CD4-positive, alpha-beta T cell treated with Interleukin-17A for 1 hour (primary cell): ENCODE results near the gene EXOC7.
"Not testable (repeated sequence)": the region's sequence is repeated elsewhere in the genome, so short reads cannot be mapped to it uniquely, and the experiment has no call there.

Experiments
- DNase-seq: peaks from one replicate; pipeline ENCODE4 v3.0.0-alpha.2; 2020

Gene EXOC7

DNA sequence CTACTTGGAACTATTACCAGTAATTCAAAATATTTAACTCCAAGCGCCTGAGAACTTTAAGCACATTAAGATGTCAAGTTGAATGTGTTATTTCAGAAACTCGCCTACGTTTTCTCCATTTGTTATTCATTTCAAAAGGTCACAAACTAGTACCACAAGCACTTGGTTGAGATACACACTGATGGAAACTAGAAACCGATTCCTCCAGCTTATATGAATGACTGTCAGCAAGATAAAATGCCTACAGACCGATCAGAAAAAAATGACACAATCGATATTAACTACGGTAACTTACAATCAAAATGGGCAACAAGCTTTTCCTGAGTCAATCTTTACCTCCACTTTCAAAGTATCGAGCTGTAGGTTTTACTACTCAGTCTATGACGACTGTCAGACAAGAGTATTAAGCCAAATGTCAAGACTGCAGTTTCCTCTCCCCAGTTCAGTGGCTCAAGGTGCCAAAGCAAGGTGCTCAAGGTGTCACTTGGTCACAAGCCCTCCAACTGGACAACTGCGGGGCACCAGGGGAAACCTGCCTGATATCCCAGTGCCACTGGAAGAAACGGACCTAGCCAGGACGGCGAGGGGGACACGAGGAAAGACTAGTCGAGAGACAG, 31.9 kb downstream of the EXOC7 start:
- DNase-seq: peak; percentile 39

DNA sequence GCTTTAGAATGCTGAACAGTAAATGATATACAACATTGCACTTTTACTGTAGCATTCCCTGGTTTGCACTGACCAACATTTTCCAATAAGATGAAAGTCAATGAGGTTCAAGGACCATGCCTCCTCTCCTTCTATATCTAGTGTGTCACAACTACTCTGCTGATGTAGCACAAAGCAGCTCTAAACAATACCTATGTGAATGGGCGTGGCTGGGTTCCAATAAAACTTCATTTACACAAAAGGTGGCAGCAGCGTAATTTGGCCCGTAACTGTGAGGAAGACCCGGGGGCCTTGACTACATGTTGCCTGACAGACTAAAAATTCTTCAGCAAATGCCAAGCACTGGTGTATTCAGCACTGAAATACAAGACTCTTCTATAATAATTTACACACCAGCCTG, 37.8 kb downstream of the EXOC7 start:
- DNase-seq: no peak

DNA sequence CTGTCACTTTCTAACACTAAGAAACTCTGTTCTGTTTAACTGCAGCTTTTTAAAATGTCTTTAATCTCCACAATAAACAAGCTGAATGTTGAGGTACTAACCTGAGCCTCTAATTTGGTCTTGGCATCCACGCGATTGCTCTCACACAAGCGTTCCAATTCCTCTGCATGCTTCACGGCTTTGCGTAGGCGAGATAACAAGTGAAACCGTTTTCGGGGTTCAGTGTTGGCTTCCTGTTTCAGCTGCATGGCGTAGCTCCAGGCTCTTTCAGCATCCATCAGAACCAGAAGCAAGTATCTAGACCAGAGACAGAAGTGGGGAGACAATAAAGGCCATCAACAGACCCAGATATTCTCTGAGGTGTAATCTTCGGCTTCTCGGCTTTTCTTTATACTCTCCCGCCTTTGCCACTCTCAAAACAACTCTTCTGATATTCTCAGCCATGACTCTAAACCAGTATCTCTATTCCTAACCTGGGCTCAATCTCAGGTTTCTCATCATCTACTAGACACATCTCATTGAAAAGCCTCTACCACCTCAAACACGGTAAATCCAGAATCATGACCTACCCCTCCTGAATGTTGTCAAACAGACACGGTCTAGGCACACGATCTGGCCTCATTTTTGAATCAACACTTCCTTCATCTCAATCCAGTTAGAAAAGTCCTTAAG, 39.6 kb downstream of the EXOC7 start:
- DNase-seq: peak; percentile 59

DNA sequence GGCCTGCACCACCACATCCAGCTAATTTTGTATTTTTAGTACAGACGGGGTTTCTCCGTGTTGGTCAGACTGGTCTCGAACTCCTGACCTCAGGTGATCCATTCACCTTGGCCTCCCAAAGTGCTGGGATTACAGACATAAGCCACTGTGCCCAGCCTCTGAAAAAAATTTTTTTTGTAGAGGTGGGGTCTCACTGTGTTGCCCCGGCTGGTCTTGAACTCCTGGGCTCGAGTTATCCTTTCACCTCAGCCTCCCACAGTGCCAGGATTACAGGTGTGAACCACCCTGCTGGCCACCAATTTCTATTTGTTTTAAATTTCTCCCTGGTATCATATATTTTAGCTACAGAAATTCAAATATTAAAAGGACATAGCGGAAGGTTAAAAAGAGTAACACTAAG, 45.3 kb downstream of the EXOC7 start:
- not testable (repeated sequence) for DNase-seq

DNA sequence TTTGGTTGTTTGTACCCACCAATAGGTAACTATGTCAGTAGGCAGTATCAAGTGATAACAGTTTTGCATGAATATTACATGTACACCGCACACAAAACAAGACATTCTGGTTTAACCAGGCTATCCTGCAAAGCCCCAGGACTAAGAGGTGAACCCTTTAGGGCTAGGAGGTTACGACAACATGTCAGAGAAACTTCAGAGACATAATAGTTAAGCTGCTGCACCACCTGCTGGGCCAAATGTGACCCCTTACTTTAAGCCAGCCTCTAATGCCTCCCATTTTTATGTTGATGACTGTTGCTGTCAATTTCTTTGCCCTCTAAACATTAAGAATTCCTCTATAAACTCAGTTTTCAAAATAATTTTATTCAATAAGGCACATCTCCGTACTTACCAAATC, 46.7 kb downstream of the EXOC7 start:
- no peak for DNase-seq

DNA sequence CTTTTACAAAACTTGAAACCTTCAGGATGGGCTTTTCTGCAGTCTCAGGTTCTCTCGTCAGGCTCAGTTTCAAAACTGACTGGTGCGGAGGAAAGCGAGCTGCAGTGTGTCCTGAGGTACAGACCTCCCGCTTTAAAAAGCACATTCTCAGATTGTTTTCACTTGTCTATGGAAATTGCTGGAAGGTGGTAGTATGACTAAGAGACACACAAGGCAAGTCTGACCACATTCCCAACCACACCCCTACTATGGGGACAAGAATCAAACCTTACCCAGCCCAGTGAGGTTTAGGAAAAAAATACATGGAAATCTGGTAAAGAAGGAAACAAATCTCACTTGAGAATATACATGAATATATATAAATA, 49.5 kb downstream of the EXOC7 start:
- no peak for DNase-seq

DNA sequence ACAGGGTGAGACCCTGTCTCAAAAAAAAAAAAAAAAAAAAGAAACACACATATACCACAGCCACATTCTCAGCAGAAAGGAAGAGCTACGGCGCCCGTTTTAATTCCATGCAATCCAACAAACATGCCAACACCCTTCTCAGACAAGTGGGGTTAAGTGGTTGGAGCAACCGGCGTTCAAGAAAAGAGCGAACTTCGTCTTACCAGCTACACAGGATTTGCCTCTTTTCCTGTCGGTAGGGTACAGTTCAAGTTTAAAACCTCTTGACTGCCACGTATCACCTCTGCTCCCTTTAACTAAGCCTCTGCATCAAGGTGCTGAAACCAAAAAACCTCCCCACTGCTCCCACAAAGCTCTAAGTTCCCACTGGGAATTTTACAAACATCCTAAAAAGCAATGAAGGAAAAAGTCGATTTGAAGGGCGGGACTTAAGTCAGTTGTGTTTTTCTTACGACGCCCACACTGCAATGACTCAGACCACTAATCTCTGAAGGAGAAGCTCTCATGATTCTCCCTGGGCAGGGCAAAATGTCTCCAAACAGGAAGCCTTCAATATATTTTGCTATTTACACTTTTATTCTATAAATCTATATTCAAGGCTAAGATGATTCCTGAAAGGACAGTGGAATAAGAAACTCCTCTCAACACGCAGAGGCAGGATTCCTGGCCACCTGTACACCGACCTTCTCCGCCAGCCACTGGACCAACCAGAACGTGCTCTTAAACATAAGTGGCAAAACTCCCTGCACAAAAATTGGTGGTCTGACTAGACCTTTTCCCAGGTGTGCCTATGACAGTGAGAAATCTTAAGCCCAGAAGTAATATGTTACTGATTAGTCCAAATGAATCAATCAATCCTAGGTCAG, 50.1 kb downstream of the EXOC7 start:
- DNase-seq: no peak

DNA sequence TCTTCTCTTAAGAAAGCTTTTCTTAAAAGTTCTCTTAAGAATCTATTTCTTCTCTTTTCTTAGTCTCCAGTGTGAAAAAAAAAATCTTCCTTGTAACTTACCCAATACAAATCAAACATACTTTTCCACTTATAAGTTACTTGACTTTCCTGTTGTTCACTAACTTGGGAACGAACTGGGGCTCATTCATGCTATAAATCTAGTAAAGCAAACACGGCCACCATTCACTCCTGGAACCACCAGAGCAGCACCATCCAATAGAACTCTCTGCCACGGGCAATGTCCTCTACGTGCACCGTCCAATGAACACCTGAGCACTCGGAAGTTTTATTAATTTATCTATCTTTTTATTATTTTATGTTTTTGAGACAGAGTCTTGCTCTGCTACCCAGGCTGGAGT, 52.0 kb downstream of the EXOC7 start:
- no peak for DNase-seq

DNA sequence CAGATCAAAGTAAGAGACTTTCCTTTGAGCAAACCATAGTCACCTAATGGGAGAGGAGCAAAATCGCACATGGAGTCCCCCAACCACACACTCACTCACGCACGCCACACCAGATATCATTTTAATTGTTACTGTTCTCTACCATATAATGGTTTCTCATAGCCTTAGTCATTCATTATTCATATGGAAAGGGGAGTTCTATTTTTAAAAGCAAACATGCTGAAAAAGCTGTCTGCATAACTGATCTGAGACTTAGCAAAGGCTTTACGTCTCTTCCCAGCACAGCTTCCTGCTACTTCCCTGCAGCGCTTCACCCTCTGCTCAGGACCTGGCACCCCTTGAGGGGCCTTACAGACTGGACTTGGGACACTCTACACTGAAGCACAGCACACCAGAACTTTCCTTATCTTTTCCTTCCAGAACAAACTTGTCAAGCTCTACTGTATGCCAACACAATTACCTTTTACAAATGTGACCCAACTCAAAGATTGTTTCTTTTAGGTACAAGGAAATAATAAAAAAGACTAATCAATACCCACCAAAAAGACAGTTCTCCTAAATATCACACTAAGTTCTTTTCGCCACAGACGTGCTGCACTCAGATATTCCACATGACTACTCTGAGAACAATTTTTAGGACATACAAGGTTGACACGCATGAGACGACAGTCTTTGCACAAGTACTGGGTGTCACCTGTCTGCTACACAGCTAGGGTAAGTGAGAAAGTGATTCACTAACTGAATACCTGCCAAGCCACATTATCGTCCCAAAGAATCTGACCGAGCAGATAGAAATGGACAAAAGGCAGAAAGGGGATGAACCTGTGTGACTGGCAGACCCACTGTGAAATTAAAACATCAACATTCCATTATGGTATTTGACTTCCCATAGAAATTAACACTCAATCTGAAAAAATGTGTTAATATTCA, 52.8 kb downstream of the EXOC7 start:
- no peak for DNase-seq

DNA sequence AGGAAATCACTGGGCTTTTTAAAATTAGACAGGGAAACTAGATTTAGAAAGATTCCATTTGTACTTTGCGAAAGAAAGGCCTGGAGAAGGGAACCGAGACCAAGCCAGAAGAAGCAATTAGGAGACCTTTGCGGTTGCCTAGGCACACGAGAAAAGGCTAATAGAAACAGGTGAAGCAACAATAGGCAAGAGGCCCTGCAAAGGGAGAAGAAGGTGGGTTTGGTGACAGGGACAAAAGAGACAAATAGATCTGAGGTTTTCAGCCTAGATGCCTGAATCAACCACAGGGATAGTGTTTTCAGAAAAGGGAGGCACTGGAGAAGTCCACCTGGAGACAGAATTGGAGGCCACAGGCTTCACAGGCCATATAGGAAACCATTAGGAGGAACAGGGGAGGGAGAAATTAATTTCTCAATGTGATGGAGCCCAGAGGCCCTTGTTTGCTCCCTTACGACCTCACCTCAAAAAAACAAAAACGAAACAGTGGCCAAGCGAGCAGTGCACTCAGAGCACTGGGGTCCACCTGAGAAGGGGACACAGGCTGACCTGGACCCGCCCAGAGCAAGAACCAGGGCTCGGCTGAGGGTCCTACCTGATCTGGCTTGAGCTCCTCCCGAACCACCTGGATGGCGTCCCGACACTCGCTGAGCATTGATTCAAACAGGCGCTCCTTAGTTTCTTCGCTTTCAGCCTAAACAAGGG, 53.6 kb downstream of the EXOC7 start:
- no peak for DNase-seq

DNA sequence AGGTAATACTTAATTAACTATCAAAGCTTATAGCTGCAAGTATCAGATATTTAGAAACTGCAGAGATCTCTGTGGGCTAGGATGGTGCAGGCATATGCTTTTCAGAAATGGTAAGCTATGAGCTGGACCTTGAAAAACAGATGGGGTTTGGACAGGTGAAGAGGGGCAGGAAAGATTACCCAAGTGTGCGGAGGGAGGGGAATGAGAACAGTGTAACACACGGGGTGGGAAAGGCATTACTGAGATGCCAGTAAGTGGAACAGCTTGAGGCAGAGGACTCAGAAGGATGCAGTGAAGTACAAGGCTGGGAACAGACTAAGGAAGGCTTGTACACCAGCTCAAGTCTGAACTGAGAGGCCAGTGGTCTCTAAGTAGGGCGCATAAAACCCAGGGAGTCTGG, 54.3 kb downstream of the EXOC7 start:
- no peak for DNase-seq

DNA sequence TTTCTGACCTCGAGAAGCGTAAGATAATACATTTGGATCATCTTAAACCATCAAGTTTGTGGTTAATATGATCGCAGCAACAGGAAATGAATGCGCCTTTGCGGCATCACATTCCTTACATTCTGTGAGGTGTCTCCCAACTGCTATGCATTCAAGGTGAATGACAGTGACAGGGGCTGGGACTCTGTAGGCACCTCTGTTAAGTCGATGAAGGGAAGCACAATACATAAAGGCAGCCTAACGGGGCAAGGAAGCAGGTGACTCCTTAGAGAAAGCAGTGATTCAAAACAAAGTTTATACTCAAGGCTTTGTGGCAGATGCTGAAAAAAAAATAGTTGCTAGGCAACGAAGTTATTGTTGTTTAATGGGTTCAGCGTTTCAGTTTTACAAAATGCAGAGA, 54.9 kb downstream of the EXOC7 start:
- peak; percentile 30 for DNase-seq

DNA sequence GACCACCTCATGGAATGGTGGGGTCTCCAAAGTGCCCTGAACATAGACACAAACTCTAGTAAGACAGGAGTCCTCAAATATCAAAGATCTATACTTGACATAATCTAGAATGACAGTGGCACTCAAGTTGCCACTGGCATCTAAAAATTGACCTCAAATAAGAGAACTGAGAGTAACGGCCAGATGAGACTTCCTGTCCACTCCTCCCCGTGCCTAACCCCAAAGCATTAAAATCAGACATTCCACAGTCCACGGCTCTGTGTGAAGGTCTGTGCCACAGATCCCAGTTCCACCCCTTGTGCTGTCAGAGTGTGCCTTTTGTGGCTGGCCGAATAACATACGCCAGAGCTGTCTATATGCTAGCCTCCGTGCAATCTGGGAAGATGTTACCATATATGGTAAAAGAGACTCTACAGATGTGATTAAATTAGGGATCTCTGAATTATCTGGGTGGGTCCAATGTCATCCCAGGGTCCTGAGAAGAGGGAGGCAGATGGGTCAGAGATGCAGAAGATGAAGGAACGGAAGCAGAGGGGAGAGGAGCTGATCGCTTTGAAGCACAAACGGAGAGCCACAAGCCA, 55.5 kb downstream of the EXOC7 start:
- DNase-seq: no peak

DNA sequence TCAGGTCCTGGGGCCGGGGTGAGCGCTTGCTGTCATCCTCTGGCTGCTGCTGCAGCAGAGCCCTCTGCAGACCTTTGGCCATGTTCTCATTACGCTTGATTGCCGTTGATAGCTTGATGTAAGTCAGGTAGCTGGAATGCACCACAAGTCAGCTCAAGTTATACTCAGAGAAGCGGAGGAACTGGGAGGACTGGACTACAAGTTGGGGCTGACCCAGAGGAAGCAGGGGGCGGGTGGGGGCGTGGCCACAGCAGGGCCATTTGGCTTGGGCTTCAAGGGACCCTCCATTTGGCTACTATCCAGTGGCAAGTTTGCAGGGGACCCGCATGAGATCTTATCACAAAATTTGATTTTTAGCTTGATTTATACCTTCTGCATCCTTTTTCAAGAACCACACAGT, 57.5 kb downstream of the EXOC7 start:
- DNase-seq: no peak

DNA sequence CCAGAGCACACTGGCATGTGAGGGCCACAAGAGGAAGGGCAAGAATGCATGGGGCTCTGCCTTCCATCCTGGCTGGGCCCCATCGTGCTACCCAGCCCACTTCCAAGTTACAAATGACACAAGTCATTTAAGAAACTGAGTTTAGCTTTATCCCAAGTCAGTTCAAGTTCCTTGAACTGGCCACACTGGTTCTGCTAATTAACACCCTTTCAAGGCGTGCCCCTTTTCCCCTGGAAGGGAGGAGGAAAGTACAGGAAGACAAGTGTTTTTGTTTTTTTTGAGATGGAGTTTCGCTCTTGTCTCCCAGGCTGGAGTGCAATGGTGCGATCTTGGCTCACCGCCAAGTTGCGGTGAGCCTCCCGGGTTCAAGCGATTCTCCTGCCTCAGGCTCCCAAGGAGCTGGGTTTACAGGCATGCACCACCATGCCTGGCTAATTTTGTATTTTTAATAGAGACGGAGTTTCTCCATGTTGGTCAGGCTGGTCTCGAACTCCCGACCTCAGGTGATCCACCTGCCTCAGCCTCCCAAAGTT, 59.0 kb downstream of the EXOC7 start:
- not testable (repeated sequence) for DNase-seq

DNA sequence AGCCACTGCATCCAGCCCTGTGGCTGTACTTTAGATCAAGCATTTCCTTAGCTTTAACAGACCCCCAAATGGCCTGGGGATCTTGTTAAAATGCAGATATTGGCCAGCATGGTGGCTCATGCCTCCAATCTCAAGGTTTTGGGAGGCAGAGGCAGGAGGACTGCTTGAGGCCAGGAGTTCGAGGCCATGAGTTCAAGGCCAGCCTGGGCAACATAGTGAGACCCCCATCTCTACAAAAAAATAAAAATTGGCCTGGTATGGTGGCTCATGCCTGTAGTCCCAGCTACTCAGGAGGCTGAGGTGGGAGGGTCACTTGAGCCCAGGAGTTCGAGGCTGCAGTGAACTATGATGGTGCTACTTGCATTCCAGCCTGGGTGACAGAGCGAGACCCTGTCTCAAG, 60.7 kb downstream of the EXOC7 start:
- DNase-seq: not testable (repeated sequence)

DNA sequence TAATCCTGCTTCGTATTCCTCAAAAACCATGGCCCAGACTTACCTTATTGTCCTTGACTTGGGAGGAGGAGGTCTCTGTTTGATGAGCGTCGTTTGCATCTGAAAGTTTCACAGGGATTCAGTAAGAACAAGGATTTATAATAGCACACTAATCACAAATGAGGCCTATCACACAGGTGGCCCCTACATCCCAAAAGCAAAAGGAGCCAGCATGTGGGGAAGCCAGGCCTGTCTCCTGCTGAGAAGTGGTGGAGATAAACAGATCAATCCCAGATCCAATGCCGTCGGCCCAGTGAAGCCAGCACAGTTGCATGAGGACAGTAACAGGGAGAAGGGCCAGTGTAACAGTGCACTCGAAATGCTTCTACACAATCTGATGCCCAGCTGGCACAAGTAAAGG, 63.2 kb downstream of the EXOC7 start:
- no peak for DNase-seq

DNA sequence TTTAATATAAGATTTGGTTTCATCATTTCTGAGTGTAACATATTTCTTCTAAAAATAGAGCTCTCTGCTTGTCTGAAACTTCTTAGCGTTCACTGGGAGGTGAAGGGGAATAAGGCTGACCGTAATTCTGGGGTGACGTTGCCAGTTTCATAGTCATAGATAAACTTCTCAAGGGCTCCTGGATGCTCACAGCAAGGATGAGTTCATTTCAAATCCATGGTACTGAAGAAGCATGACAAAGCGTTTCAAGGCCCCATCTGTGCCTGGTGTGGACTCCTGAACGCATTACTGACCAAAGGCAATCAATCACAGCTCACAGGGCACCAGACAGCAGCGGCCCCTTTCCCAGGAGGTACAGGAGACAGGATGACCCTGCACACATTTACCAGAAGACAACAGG, 64.5 kb downstream of the EXOC7 start:
- DNase-seq: no peak

DNA sequence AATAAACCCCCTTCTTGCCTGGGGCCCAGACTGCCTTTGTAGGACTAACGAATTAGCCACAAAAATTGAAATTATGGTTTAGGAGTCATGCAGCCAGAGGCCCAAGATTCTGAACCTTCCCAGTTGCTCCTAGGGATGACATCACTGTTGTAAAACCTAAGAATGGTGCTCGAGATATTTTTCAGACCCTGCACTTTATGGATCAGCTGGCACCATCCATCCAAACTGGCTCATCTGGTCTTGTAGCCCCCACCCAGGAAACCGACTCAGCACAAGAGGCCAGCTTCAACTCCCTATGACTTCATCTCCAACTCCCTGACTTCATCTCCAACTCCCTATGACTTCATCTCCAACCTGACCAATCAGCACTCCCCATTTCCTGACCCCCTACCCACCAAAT, 65.5 kb downstream of the EXOC7 start:
- no peak for DNase-seq

DNA sequence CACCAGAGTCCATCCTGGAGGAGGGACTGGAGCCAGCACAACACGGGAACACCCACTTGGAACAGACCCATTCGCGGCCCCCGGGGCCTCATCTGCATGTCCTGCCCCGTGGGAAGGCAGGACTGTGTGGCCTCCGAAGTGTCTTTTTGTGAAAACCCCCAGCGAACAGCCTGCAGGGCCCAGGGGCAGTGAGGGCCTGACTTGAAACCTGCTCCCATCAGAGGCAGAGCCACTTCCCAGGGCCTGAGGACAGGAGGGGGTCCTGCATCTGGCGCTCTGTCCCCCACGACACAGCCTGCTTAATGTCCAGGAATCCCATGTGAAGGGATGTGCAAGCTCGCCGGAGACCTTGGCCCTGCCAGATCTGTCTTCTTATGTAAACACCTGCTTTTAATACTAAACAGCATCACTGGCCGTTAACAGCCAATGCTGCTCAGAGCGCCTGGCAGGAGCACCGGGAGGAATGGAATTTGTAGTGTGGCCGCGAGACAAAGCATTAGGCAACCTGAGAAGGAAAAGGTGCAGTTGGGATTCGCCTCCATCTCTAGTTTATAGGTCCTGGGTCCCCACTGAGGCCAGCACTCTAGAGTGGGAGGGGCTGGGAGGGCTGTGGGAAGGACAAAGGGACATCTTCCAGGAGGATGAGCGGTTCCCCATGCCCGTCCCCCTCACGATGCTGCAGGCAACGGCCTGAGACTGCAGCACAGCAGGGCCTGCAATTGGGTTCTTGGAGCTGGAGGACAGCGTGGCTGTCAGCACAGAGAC, 66.9 kb downstream of the EXOC7 start:
- no peak for DNase-seq
